ENCODE measurements around the gene SYCP1. TPM values are rescaled to one million over a fixed set of nuclear protein-coding genes. Genes with fewer than 3 reads are reported as not detected.

Gene SYCP1
- total RNA-seq, 4 donors from 2014 or later = not detected

DNA sequence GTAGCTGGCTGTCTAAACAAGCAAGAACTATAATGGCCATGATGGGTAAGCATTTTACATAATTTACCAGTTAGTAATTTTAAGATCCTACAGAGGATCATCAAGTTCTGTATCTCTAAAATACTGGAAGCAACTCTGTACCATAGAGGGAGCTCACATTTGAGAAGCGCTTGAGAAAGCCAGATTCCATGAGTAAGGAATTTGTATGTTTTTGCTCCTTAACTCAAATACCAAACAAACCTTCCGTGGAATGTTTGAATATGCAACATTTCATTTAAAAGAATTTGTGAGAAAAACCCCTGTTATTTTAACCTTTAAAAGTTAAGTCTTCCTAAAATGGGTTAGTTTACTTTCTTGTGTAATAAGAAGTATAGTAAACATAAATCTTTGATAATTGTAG lies 176.9 kb downstream of the SYCP1 start:
- Histone ChIP-seq H3K36me3 (no peaks in the 10 kb centered on the region), H3K4me3 (no peak overlapping the region), H3K27me3 (no peaks in the 10 kb centered on the region), H3K27ac (no peak overlapping the region), H3K4me1 (no peaks in the 10 kb centered on the region), H3K9me3 (no peaks in the 10 kb centered on the region)
- no peak for DNase-seq
- intact Hi-C loops (cut with DNase I; ENCODE audit: low total_unique reads) (no loop called here), in situ Hi-C loops (cut with MboI; ENCODE audit: low pct_ligation_motif_present in 1 of 4, low pct_unique_long_range_greater_than_20kb in 1 of 4, low sequenced_read_pairs in 3 of 4) (no loop called here)
- TF ChIP-seq, protein P1, sequence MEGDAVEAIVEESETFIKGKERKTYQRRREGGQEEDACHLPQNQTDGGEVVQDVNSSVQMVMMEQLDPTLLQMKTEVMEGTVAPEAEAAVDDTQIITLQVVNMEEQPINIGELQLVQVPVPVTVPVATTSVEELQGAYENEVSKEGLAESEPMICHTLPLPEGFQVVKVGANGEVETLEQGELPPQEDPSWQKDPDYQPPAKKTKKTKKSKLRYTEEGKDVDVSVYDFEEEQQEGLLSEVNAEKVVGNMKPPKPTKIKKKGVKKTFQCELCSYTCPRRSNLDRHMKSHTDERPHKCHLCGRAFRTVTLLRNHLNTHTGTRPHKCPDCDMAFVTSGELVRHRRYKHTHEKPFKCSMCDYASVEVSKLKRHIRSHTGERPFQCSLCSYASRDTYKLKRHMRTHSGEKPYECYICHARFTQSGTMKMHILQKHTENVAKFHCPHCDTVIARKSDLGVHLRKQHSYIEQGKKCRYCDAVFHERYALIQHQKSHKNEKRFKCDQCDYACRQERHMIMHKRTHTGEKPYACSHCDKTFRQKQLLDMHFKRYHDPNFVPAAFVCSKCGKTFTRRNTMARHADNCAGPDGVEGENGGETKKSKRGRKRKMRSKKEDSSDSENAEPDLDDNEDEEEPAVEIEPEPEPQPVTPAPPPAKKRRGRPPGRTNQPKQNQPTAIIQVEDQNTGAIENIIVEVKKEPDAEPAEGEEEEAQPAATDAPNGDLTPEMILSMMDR (IDR thresholded peaks at IDR 0.05) = no peak
- TF ChIP-seq EP300 (IDR thresholded peaks at IDR 0.05; ENCODE audit: low read depth) = no peak
- no peak for TF ChIP-seq POLR2A (IDR thresholded peaks at IDR 0.05)
- no peak for TF ChIP-seq POLR2AphosphoS5 (IDR thresholded peaks at IDR 0.05)
- WGBS, 2 donors (ENCODE audit: low coverage in 1 of 2) = 59 to 64% methylated on average over 2 of the region's 2 CpGs

DNA sequence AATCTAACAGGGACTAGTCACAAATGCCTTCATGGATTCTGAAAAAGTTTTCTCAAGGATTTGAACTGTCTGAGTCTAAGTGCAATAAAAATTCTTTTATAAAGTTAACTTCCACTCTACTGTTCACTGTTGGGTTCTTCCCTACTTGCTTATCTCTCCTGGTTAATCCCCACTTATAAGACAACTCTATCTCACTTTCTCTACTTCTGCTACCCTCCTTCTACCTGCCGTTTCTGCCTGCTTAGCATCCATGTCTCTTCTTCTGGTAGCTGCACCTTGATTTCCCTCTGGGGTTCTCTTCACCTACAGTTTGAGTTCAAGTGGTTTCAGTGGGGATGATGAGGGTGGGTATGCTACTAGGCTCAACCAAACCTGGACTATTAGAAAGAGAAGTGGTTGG lies 181.0 kb downstream of the SYCP1 start:
- DNase-seq = no peak
- H3K9me3 ChIP-seq = no peaks in the 10 kb centered on the region
- in situ Hi-C loops (cut with MboI; ENCODE audit: low pct_ligation_motif_present in 1 of 4, low pct_unique_long_range_greater_than_20kb in 1 of 4, low sequenced_read_pairs in 3 of 4) (no loop called here), intact Hi-C loops (cut with DNase I; ENCODE audit: low total_unique reads) (no loop called here)
- WGBS, 2 donors (ENCODE audit: low coverage in 1 of 2) = 74 to 78% methylated on average over 1 of the region's 1 CpG
- H3K4me3 ChIP-seq = no peak overlapping the region
- H3K4me1 ChIP-seq = no peaks in the 10 kb centered on the region
- TF ChIP-seq POLR2A (IDR thresholded peaks at IDR 0.05) (no peak), EP300 (IDR thresholded peaks at IDR 0.05; ENCODE audit: low read depth) (no peak), POLR2AphosphoS5 (IDR thresholded peaks at IDR 0.05) (no peak)
- TF ChIP-seq, protein P1 (IDR thresholded peaks at IDR 0.05) = no peak
- no peaks in the 10 kb centered on the region for H3K27me3 ChIP-seq
- no peak overlapping the region for H3K27ac ChIP-seq
- H3K36me3 ChIP-seq = no peaks in the 10 kb centered on the region

DNA sequence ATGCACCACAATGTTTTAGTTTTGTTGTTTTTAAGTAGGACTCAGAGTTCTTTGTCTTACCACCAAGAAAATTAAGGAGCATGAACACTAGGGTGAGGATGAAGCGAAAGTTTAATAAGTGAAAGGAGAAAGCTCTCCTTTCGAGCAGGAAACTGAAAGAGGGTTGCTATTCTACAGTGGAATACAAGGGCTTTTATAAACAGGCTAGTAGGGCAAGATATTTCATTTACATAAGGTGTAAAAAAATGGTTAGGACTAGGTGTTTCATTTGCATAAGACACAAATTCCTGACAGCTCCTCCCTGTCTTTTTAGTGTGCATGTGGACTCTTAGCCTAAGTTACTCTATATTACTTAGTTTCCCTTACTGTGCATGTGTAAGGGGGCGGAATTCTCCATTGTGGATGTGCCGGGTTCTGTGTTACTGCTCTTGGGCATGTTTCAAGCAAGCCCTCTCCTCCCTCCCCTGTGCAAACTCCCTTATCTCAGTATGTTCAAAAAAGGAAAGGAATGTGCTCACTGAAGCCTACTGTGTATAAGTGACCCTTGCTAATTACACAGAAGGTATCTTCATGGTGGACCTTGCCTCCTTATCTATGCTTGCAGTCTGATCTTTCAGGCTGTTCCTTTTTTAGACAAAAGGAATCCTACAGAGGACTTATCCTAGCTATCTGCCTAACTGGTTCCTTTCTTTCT lies 182.3 kb downstream of the SYCP1 start:
- no peaks in the 10 kb centered on the region for H3K27me3 ChIP-seq
- H3K4me1 ChIP-seq = no peaks in the 10 kb centered on the region
- intact Hi-C loops (cut with DNase I; ENCODE audit: low total_unique reads) (no loop called here), in situ Hi-C loops (cut with MboI; ENCODE audit: low pct_ligation_motif_present in 1 of 4, low pct_unique_long_range_greater_than_20kb in 1 of 4, low sequenced_read_pairs in 3 of 4) (no loop called here)
- no peaks in the 10 kb centered on the region for H3K36me3 ChIP-seq
- no peak overlapping the region for H3K27ac ChIP-seq
- DNase-seq = no peak
- H3K4me3 ChIP-seq = no peak overlapping the region
- TF ChIP-seq POLR2AphosphoS5 (IDR thresholded peaks at IDR 0.05) = no peak
- 51 to 65% methylated on average over 4 of the region's 4 CpGs for WGBS, 2 donors (ENCODE audit: low coverage in 1 of 2)
- no peaks in the 10 kb centered on the region for H3K9me3 ChIP-seq

DNA sequence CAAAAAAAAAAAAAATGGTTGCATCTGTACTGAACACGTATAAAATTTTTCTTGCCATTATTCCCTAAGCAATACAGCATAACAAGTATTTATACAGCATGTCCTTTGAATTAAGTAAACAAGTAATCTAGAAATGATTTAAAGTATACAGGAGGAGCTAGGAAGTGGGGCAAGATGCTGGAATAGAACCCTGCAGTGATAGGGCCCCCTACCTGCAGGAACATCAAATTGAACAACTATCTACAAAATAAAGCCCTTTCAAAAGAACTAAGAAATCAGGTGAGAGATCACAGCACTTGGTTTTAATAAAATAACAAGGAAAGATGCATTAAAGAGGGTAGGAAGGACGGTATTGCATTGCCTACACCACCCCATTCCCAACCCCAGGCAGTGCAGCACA lies 185.8 kb downstream of the SYCP1 start:
- H3K27ac ChIP-seq = no peak overlapping the region
- 68 to 74% methylated on average over 2 of the region's 2 CpGs for WGBS, 2 donors (ENCODE audit: low coverage in 1 of 2)
- H3K4me1 ChIP-seq = no peaks in the 10 kb centered on the region
- no peak for TF ChIP-seq EP300 (IDR thresholded peaks at IDR 0.05; ENCODE audit: low read depth)
- no peak for TF ChIP-seq POLR2AphosphoS5 (IDR thresholded peaks at IDR 0.05)
- no peak for TF ChIP-seq POLR2A (IDR thresholded peaks at IDR 0.05)
- TF ChIP-seq, protein P1 (IDR thresholded peaks at IDR 0.05) = no peak
- in situ Hi-C loops (cut with MboI; ENCODE audit: low pct_ligation_motif_present in 1 of 4, low pct_unique_long_range_greater_than_20kb in 1 of 4, low sequenced_read_pairs in 3 of 4) = no loop called here
- no peak overlapping the region for H3K4me3 ChIP-seq
- intact Hi-C loops (cut with DNase I; ENCODE audit: low total_unique reads) = loop anchor here (10.0 kb wide), 1 partner anchor 74 kb away; no protein-coding TSS in a partner anchor
- no peaks in the 10 kb centered on the region for H3K27me3 ChIP-seq
- no peaks in the 10 kb centered on the region for H3K9me3 ChIP-seq
- DNase-seq = no peak
- H3K36me3 ChIP-seq = no peaks in the 10 kb centered on the region

DNA sequence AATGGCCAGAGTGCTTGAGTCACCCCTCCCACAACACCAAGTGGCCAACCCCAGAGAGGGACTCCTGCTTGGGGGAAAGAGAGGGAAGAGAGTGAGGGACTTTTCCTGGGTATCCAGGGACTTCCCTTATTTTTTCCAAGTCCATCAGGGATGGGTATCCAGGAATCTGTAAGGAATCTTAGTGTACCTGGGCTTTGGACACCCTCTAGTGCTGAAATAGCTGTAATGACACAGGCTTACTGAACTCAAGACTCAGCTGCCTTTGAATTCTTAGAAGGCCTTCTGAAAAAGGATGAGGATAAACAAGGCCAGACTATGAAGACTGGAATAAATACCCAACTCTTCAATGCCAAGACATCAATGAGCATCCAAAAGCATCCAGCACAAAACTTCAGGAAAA lies 187.0 kb downstream of the SYCP1 start:
- Histone ChIP-seq H3K36me3 (no peaks in the 10 kb centered on the region), H3K9me3 (no peaks in the 10 kb centered on the region), H3K4me1 (no peaks in the 10 kb centered on the region), H3K27me3 (no peaks in the 10 kb centered on the region), H3K4me3 (no peak overlapping the region), H3K27ac (no peak overlapping the region)
- intact Hi-C loops (cut with DNase I; ENCODE audit: low total_unique reads) (loop anchor here (10.0 kb wide), 1 partner anchor 73 kb away; no protein-coding TSS in a partner anchor), in situ Hi-C loops (cut with MboI; ENCODE audit: low pct_ligation_motif_present in 1 of 4, low pct_unique_long_range_greater_than_20kb in 1 of 4, low sequenced_read_pairs in 3 of 4) (no loop called here)
- DNase-seq = no peak
- TF ChIP-seq EP300 (IDR thresholded peaks at IDR 0.05; ENCODE audit: low read depth) = no peak
- no peak for TF ChIP-seq POLR2AphosphoS5 (IDR thresholded peaks at IDR 0.05)
- TF ChIP-seq, protein P1 (IDR thresholded peaks at IDR 0.05) = peak in 3 of 5 experiments; percentile 13 to 34 (median 18)
- TF ChIP-seq POLR2A (IDR thresholded peaks at IDR 0.05) = no peak

All from transverse colon (tissue), 4 donors.